Measurements from ENCODE around the gene PACRG. TPM values are rescaled to one million over a fixed set of nuclear protein-coding genes. Genes with fewer than 3 reads are reported as not detected.

The PACRG gene
- total RNA-seq, 1 experiment from 2014 or later: 0.26 TPM

GRCh38 chr6:163137398-163137881 is 409.7 kb downstream of the PACRG start:
- H3K36me3 Mint-ChIP-seq (ENCODE audit: insufficient read depth in 1 of 3, low read depth in 3 of 3): peaks cover 0 to 6% (median 0%) of the 10 kb centered on the region in 3 experiments; a peak in 3 of 7 replicates
- H3K9me3 Mint-ChIP-seq: peaks cover 4 to 6% of the 10 kb centered on the region in 2 experiments; a peak in 4 of 5 replicates
- no peak overlapping the region for H2BK5ac ChIP-seq (ENCODE audit: insufficient read length, low read length)
- no peaks in the 10 kb centered on the region for H3K4me1 ChIP-seq (ENCODE audit: insufficient read depth, low read length)
- no CpG with 5 or more reads among the region's 21 CpGs for WGBS (ENCODE audit: extremely low coverage, insufficient read length, low lambda C conversion rate)
- no peak overlapping the region for H3K56ac ChIP-seq (ENCODE audit: insufficient read length, low read depth, low read length)
- H2BK12ac ChIP-seq (ENCODE audit: insufficient read length, low read depth, low read length): no peak overlapping the region
- H4K20me1 ChIP-seq (ENCODE audit: control insufficient read depth, insufficient read depth, insufficient read length): no peaks in the 10 kb centered on the region
- H3K27ac ChIP-seq (ENCODE audit: insufficient read length, low read depth, low read length): no peak overlapping the region
- H3K18ac ChIP-seq (ENCODE audit: insufficient read length, low read depth, low read length): no peak overlapping the region
- TF ChIP-seq CTCF (conservative IDR thresholded peaks at IDR 0.05): no peak
- no peak overlapping the region for H4K5ac ChIP-seq (ENCODE audit: insufficient read length, low read depth, low read length)
- no peaks in the 10 kb centered on the region for H3K79me1 ChIP-seq (ENCODE audit: insufficient read depth, low read depth, low read length, poor library complexity, severe bottlenecking)
- no peak overlapping the region for H3K4me2 ChIP-seq (ENCODE audit: insufficient read depth, insufficient read length, low read length)
- H3T11ph ChIP-seq (ENCODE audit: low read length): no peak overlapping the region
- H3K23ac ChIP-seq (ENCODE audit: insufficient read length, low read depth, low read length): no peak overlapping the region
- H2BK20ac ChIP-seq (ENCODE audit: low read depth, low read length, poor library complexity, severe bottlenecking): no peak overlapping the region
- no peak overlapping the region for H4K8ac ChIP-seq (replicated peaks; ENCODE audit: insufficient read length, low read depth, low read length)
- no peak overlapping the region for H3K4ac ChIP-seq (ENCODE audit: low read depth, low read length)
- no peaks in the 10 kb centered on the region for H3K9me3 ChIP-seq (ENCODE audit: control insufficient read depth, low read depth, low read length)
- H2AK5ac ChIP-seq (ENCODE audit: insufficient read length, low read length): no peak overlapping the region
- no peak overlapping the region for H3K4me3 Mint-ChIP-seq
- H2BK15ac ChIP-seq (ENCODE audit: low read depth, low read length): no peak overlapping the region
- H3K4me1 Mint-ChIP-seq: no peaks in the 10 kb centered on the region
- no peak overlapping the region for H3K27ac Mint-ChIP-seq
- H3K27me3 ChIP-seq (ENCODE audit: insufficient read depth, low read length): no peaks in the 10 kb centered on the region
- no peak overlapping the region for H2BK120ac ChIP-seq (ENCODE audit: low read depth, low read length, poor library complexity, severe bottlenecking)
- H3K79me2 ChIP-seq (ENCODE audit: insufficient read depth, low read length): no peaks in the 10 kb centered on the region
- no peak overlapping the region for H2AFZ ChIP-seq (ENCODE audit: low read length)
- peaks cover 6% of the 10 kb centered on the region; the same call in 1 of the 2 replicates for H3K27me3 Mint-ChIP-seq (ENCODE audit: low read depth)
- DNase-seq: no peak
- H4K91ac ChIP-seq (ENCODE audit: insufficient read length, low read depth, low read length): no peak overlapping the region
- no peaks in the 10 kb centered on the region for H3K23me2 ChIP-seq (ENCODE audit: insufficient read length, low read depth, low read length, poor library complexity, severe bottlenecking)
- no peak overlapping the region for H3K9ac ChIP-seq (ENCODE audit: extremely low read depth, insufficient read length, low read length)
- H3K14ac ChIP-seq (ENCODE audit: insufficient read depth, low read length): no peak overlapping the region
